Vagina (tissue), 2 donors: ENCODE results near the gene CUX1. TPM values are rescaled to one million over a fixed set of nuclear protein-coding genes. Genes with fewer than 3 reads are reported as not detected.
"Not testable (repeated sequence)": the region's sequence is repeated elsewhere in the genome, so short reads cannot be mapped to it uniquely, and the experiment has no call there.

Experiments
- DNase-seq, 2 donors: peaks; one replicate each; pipeline ENCODE4 v3.0.0-alpha.2; 2017; ENCODE audit errors: extremely low spot score in 2 of 2
- H3K27ac ChIP-seq: fragments of 200-600 bp; sonication (generic); one replicate; pipeline ENCODE4 v1.5.1; 2019
- H3K27me3 ChIP-seq: fragments of 200-600 bp; sonication (generic); one replicate; pipeline ENCODE4 v1.5.1; 2019
- H3K36me3 ChIP-seq, 2 donors: fragments of 200-600 bp; sonication (generic); one replicate each; pipeline ENCODE4 v1.5.1; 2017 to 2019
- H3K4me1 ChIP-seq: fragments of 200-600 bp; sonication (generic); one replicate; pipeline ENCODE4 v1.5.1; 2019
- H3K4me3 ChIP-seq, 2 donors: fragments of 200-600 bp; sonication (generic); 1 replicate in 1 of 2; 2 replicates in 1 of 2; pipeline ENCODE4 v1.5.1; 2016 to 2019
- H3K9me3 ChIP-seq: fragments of 200-600 bp; sonication (generic); one replicate; pipeline ENCODE4 v1.5.1; 2019
- CTCF ChIP-seq, 3 experiments: fragments of 450-650 bp in 2 of 3; fragments of 200-600 bp in 1 of 3; sonication (generic) in 1 of 3; IDR thresholded peaks; one replicate each; pipeline ENCODE4 v1.5.1; 2017 to 2019; ENCODE audit warnings: antibody characterized with exemption in 3 of 3, mild to moderate bottlenecking in 2 of 3, moderate library complexity in 2 of 3
- POLR2A ChIP-seq, 2 donors: fragments of 450-650 bp; IDR thresholded peaks; one replicate each; pipeline ENCODE4 v1.6.1; 2017; ENCODE audit warnings: antibody characterized with exemption in 2 of 2, mild to moderate bottlenecking in 2 of 2, moderate library complexity in 2 of 2
- POLR2AphosphoS5 ChIP-seq, 2 donors: sonication (generic); formaldehyde crosslinking; IDR thresholded peaks; one replicate each; pipeline ENCODE4 v1.9.0; 2017; ENCODE audit warnings: antibody characterized with exemption in 2 of 2, mild to moderate bottlenecking in 2 of 2, low read depth in 1 of 2; ENCODE audit not compliant: insufficient read depth in 1 of 2
- intact Hi-C: fragments of 100-400 bp; cut with DNase I; formaldehyde crosslinking; loops from one replicate; pipeline ENCODE4 v1.15.1; 2023
- total RNA-seq: library from RNA; depleted of rRNA; stranded (reverse); fragments of >200 nt; gene quantifications from one replicate; pipeline ENCODE4 v1.2.3, GENCODE V29; 2016

The CUX1 gene
- total RNA-seq, 1 donor from 2014 or later, result 65.3 TPM

GRCh38 chr7:101923602-101923985 is 106.2 kb downstream of the CUX1 start:
- Histone ChIP-seq H3K27me3 (no peaks in the 10 kb centered on the region), H3K4me1 (peaks cover 23% of the 10 kb centered on the region), H3K9me3 (no peaks in the 10 kb centered on the region), H3K4me3 (peak overlapping the region in 1 of 2 donors; percentile 6), H3K27ac (peak overlapping the region; percentile 67), H3K36me3 (no peaks in the 10 kb centered on the region)
- no peak for DNase-seq
- intact Hi-C loops, result no loop called here
- TF ChIP-seq POLR2AphosphoS5 (IDR thresholded peaks at IDR 0.05; ENCODE audit: insufficient read depth in 1 of 2, low read depth in 1 of 2) (no peak), POLR2A (IDR thresholded peaks at IDR 0.05) (no peak), CTCF (IDR thresholded peaks at IDR 0.05) (no peak)

- Histone ChIP-seq H3K9me3 (no peaks in the 10 kb centered on the region), H3K4me3 (peak overlapping the region in 1 of 2 donors; percentile 6), H3K4me1 (peaks cover 23% of the 10 kb centered on the region), H3K27me3 (no peaks in the 10 kb centered on the region), H3K27ac (peak overlapping the region; percentile 67), H3K36me3 (no peaks in the 10 kb centered on the region)
- intact Hi-C loops, result no loop called here
- TF ChIP-seq POLR2A (IDR thresholded peaks at IDR 0.05) (no peak), POLR2AphosphoS5 (IDR thresholded peaks at IDR 0.05; ENCODE audit: insufficient read depth in 1 of 2, low read depth in 1 of 2) (peak; percentile 39 to 56)
- no peak for DNase-seq
These were observed 106.7 kb downstream of the CUX1 start for GRCh38 chr7:101924171-101924570.

GRCh38 chr7:101926265-101926664 is 108.8 kb downstream of the CUX1 start:
- H3K4me3 ChIP-seq, result no peak overlapping the region
- TF ChIP-seq CTCF (IDR thresholded peaks at IDR 0.05), result no peak
- no peak for TF ChIP-seq POLR2AphosphoS5 (IDR thresholded peaks at IDR 0.05; ENCODE audit: insufficient read depth in 1 of 2, low read depth in 1 of 2)
- no peak for TF ChIP-seq POLR2A (IDR thresholded peaks at IDR 0.05)
- intact Hi-C loops, result no loop called here
- no peaks in the 10 kb centered on the region for H3K36me3 ChIP-seq
- H3K4me1 ChIP-seq, result peaks cover 23% of the 10 kb centered on the region
- no peaks in the 10 kb centered on the region for H3K9me3 ChIP-seq
- no peak overlapping the region for H3K27ac ChIP-seq
- H3K27me3 ChIP-seq, result no peaks in the 10 kb centered on the region
- DNase-seq, result no peak

- intact Hi-C loops, result no loop called here
- Histone ChIP-seq H3K27ac (no peak overlapping the region), H3K27me3 (no peaks in the 10 kb centered on the region), H3K4me1 (peaks cover 22% of the 10 kb centered on the region), H3K9me3 (no peaks in the 10 kb centered on the region), H3K36me3 (no peaks in the 10 kb centered on the region), H3K4me3 (no peak overlapping the region)
- DNase-seq, result no peak
- no peak for TF ChIP-seq POLR2AphosphoS5 (IDR thresholded peaks at IDR 0.05; ENCODE audit: insufficient read depth in 1 of 2, low read depth in 1 of 2)
These were observed 110.0 kb downstream of the CUX1 start for GRCh38 chr7:101927389-101927788.

- Histone ChIP-seq H3K36me3 (no peaks in the 10 kb centered on the region), H3K27ac (no peak overlapping the region), H3K27me3 (no peaks in the 10 kb centered on the region), H3K4me3 (no peak overlapping the region), H3K4me1 (peaks cover 17% of the 10 kb centered on the region), H3K9me3 (no peaks in the 10 kb centered on the region)
- no peak for DNase-seq
- TF ChIP-seq POLR2A (IDR thresholded peaks at IDR 0.05), result no peak
- no peak for TF ChIP-seq POLR2AphosphoS5 (IDR thresholded peaks at IDR 0.05; ENCODE audit: insufficient read depth in 1 of 2, low read depth in 1 of 2)
- no peak for TF ChIP-seq CTCF (IDR thresholded peaks at IDR 0.05)
- intact Hi-C loops, result no loop called here
These were observed 110.4 kb downstream of the CUX1 start for GRCh38 chr7:101927802-101928201.

- Histone ChIP-seq H3K4me1 (peaks cover 13% of the 10 kb centered on the region), H3K27ac (no peak overlapping the region), H3K4me3 (no peak overlapping the region)
These were observed 111.8 kb downstream of the CUX1 start for GRCh38 chr7:101929256-101929655.

GRCh38 chr7:101929911-101930310 is 112.5 kb downstream of the CUX1 start:
- H3K4me1 ChIP-seq, result peaks cover 16% of the 10 kb centered on the region
- intact Hi-C loops, result loop anchor here (10.0 kb wide), 1 partner anchor 115 kb away; the partner anchor contains the start of gene CUX1
- not testable (repeated sequence) for H3K27ac ChIP-seq, H3K27me3 ChIP-seq, H3K36me3 ChIP-seq, DNase-seq, H3K9me3 ChIP-seq, H3K4me3 ChIP-seq

More at GRCh38 chr7:101929256-101929655, 111.8 kb downstream of the CUX1 start:
- no peak for DNase-seq
- H3K36me3 ChIP-seq, result no peaks in the 10 kb centered on the region
- no peaks in the 10 kb centered on the region for H3K27me3 ChIP-seq
- intact Hi-C loops, result no loop called here
- TF ChIP-seq POLR2A (IDR thresholded peaks at IDR 0.05) (no peak), POLR2AphosphoS5 (IDR thresholded peaks at IDR 0.05; ENCODE audit: insufficient read depth in 1 of 2, low read depth in 1 of 2) (no peak), CTCF (IDR thresholded peaks at IDR 0.05) (no peak)
- no peaks in the 10 kb centered on the region for H3K9me3 ChIP-seq
